Sciatic nerve (tissue), 2 donors: ENCODE measurements around the gene PM20D1. TPM values are rescaled to one million over a fixed set of nuclear protein-coding genes. Genes with fewer than 3 reads are reported as not detected.
"Not testable (repeated sequence)": the region's sequence is repeated elsewhere in the genome, so short reads cannot be mapped to it uniquely, and the experiment has no call there.

Experiments used
- ATAC-seq: fragments of 200-7000 bp; cut with Tn5 transposase; one replicate; pipeline ENCODE4 v1.9.1; 2020; ENCODE audit warnings: mild to moderate bottlenecking, moderate library complexity
- DNase-seq: peaks from one replicate; pipeline ENCODE4 v3.0.0-alpha.2; 2020; ENCODE audit warnings: low spot score
- intact Hi-C: fragments of 100-400 bp; cut with DNase I; formaldehyde crosslinking; loops from one replicate; pipeline ENCODE4 v1.14.2; 2022
- total RNA-seq: library from RNA; stranded (reverse); fragmentation: NEBNext Ultra II Directional; extraction: Animal tissue kit (Norgen Biotek cat#: 25700); gene quantifications from one replicate; pipeline ENCODE4 v1.2.1, GENCODE V29; 2021
- donor health status: DM: no; HTN: no; CAD: no.
- donor health status: DM: no; HTN: no; CAD: no.

The PM20D1 gene, protein sequence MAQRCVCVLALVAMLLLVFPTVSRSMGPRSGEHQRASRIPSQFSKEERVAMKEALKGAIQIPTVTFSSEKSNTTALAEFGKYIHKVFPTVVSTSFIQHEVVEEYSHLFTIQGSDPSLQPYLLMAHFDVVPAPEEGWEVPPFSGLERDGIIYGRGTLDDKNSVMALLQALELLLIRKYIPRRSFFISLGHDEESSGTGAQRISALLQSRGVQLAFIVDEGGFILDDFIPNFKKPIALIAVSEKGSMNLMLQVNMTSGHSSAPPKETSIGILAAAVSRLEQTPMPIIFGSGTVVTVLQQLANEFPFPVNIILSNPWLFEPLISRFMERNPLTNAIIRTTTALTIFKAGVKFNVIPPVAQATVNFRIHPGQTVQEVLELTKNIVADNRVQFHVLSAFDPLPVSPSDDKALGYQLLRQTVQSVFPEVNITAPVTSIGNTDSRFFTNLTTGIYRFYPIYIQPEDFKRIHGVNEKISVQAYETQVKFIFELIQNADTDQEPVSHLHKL
- total RNA-seq = 3.9 TPM

DNA sequence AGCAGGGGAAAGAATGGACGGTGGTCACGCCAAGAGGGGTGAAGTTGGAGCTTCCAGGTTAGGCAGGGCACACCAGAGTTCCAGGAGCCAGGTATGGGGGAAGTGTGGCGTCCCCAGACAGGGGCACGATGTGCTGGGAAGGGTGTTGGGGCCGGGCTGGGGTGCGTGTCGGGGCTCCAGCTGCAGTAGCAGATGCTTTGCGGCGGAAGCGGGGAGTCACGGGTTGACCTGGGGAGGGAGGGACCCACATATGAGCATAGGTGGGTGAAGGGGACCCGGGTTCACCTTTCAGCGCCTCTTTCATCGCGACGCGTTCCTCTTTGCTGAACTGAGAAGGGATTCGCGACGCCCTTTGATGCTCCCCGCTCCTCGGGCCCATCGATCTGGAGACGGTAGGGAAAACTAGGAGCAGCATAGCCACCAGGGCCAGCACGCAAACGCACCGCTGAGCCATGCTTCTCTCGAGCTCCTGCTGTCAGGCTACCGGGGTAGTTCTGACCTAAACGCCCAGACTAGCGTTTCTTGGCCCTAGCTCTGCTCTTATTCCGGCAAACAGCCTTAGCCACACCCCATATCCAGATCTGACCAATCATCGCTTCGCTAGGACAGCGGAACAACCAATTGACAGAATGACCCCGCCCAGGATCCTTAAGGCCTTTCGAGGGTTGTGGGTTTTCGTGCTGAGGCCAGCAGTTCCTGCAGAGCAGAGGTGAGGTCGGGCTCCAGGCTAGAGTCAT lies at the start of gene PM20D1:
Gene PM20D1 (minus strand): TSS at position 514 of the 737 bp plus-strand sequence. CDS start 60 bp downstream, at position 454.
- intact Hi-C loops = no loop called here
- ATAC-seq (peak; percentile 99), DNase-seq (peak; percentile 91)

DNA sequence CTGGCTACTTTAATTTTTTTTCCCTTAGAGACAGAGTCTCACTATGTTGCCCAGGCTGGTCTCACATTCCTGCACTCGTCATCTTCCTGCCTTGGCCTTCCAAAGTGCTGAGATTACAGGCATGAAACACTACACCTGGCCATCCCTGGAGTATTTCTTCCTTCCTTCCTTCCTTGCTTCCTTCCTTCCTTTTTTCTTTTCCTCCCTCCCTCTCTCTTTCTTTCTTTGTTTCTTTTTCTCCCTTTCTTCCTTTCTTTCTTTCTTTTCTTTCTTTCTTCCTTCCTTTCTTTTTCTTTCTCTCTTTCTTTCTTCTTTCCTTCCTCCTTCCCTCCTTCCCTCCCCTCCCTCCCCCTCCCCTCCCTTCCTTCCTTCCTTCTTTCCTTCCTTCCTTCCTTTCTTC lies 46.4 kb upstream of the PM20D1 start:
- DNase-seq = no peak
- intact Hi-C loops = no loop called here
- no peak for ATAC-seq

DNA sequence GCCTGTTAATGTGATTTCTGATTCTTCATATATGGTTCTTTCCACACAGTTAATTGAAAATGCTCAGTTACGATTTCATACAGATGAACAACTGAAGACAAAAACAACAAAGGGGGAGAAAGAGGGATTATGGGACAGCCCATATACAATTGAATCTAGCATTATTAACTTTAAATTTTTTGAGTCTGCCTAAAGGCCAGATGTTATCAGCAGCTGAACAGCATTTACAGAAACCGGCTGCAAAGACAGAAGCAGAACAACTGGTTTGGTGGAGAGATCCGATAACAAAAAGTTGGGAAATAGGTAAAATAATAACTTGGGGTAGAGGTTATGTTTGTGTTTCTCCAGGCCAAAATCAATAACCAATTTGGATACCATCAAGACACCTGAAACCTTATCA lies 44.2 kb upstream of the PM20D1 start:
- ATAC-seq, intact Hi-C loops, DNase-seq: not testable (repeated sequence)

DNA sequence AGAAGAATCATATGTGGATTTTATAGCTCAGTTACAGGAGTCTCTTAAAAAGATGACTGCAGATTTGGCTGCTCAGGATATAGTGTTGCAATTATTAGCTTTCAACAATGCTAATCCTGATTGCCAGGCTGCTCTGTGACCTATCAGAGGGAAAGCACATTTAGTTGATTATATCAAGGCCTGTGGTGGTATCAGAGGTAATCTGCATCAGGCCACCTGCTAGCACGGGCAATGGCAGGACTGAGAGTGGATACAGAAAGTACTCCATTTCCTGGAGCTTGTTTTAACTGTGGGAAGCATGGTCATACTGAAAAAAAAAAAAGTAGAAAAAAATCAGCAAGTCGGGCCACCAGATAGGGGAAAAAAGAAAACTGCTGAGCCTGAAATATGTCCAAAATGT lies 42.2 kb upstream of the PM20D1 start:
- ATAC-seq, intact Hi-C loops, DNase-seq: not testable (repeated sequence)

DNA sequence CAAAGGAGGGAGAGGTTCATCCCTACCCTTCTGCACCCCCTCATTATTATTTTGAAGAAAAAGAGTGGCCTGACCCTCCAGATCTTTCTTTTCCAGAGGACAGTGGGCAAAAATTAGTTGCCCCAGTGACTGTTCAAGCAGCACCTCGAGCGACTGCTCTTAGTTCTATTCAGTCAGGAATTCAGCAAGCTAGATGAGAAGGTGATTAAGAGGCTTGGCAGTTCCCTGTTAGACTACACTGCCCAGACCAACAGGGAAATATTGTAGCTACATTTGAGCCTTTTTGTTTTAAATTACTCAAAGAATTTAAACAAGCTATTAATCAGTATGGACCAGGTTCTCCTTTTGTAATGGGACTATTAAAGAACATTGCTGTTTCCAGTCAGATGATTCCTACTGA lies 41.5 kb upstream of the PM20D1 start:
- DNase-seq, ATAC-seq, intact Hi-C loops: not testable (repeated sequence)

DNA sequence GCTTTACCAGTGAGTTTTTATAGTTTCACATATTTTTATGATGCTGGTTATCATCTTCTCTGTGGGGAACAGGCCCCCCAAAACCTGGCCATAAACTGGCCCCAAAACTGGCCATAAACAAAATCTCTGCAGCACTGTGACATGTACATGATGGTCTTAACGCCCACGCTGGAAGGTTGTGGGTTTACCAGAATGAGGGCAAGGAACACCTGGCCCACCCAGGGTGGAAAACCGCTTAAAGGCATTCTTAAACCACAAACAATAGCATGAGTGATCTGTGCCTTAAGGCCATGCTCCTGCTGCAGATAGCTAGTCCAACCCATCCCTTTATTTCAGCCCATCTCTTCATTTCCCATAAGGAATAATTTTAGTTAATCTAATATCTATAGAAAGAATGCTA lies 40.7 kb upstream of the PM20D1 start:
- DNase-seq, ATAC-seq, intact Hi-C loops: not testable (repeated sequence)

DNA sequence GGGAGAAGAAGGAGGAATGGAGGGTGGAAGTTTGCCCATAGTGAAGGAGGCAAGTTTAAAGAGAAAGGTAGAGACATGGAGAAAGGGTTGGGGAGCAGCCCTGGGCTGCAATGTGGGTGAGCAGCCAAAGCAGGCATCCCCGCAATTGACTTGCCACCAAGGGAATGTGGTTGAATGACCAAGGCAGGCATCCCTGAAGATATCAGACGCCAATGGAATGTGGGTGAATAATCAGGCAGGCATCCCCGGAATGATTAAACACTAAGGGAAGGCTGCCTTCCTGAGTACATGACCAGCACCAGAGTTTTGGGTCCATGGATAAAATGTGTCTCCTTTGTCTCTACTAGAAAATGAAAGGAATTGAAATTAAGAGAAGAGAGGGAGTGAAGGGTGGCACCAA lies 39.8 kb upstream of the PM20D1 start:
- ATAC-seq, intact Hi-C loops, DNase-seq: not testable (repeated sequence)

DNA sequence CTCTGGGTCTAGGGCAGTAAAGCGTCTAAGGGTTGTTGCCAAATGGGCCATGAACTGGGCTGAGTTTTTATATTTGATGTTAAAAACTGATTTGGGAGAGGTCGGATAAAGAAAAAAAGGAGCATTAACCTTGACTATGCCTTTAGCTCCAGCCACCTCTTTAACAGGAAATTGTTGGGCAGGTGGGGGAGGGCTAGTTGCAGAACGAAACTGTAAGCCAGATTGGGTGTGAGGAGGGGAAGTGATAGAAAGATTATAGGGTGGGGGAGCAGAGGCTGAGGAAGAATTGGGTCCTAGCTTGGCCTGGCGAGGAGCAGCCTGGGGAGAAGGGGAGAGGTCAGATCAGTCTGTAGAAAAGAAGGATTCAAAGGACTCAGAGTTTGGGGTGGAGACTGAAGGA lies 39.1 kb upstream of the PM20D1 start:
- DNase-seq, intact Hi-C loops, ATAC-seq: not testable (repeated sequence)

DNA sequence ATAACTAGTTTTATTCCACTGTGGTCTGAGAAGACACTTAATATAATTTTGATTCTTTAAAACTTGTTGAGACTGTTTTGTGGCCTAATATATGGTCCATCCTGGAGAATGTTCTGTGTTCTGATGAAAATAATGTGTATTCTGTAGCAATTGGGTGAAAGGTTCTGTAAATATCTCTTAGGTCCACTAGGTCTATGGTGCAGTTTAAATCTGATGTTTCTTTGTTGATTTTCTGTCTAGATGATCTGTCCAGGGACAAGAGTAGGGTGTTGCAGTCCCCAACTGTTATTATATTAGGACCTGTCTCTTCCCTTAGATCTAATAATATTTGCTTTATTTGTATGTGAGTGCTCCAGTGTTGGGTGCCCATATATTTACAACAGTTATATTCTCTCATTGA lies 33.9 kb upstream of the PM20D1 start:
- no peak for DNase-seq
- intact Hi-C loops = no loop called here
- no peak for ATAC-seq

DNA sequence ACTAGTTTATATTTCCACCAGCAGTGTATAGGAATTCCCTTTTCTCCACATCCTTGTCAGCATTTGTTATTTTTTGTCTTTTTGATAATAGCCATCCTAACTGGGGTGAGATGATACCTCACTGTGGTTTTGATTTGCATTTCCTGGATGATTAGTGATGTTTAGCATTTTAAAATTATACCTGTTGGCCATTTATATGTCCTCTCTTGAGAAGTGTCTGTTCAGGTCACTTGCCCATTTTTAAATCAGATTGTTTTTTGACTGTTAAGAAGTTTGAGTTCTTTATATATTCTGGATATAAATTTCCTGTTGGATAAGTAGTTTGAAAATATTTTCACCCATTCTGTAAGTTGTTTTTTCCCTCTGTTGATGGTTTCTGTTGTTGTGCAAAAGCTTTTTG lies 31.0 kb upstream of the PM20D1 start:
- no peak for DNase-seq
- no peak for ATAC-seq
- intact Hi-C loops = no loop called here

DNA sequence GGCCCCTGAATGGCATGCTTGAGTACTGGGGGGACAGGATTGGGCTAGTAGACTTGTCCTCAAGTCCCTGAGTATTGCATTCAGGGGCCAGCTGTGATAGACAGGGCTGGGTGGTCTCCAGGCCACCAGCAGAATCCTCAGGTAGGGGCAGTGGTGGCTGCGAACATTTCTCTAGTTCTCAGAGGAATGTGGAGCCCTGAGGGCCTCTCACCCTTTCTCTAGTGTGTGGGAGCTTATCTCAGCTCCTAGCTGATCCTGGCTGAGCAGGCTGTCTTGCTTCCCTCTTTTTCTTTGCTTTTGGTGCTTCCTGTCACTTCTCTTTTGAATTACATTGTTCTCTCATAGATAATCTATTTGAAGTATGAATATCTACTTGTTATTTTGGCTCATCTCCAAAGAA lies 30.0 kb upstream of the PM20D1 start:
- DNase-seq (no peak), ATAC-seq (no peak)
- intact Hi-C loops = no loop called here

DNA sequence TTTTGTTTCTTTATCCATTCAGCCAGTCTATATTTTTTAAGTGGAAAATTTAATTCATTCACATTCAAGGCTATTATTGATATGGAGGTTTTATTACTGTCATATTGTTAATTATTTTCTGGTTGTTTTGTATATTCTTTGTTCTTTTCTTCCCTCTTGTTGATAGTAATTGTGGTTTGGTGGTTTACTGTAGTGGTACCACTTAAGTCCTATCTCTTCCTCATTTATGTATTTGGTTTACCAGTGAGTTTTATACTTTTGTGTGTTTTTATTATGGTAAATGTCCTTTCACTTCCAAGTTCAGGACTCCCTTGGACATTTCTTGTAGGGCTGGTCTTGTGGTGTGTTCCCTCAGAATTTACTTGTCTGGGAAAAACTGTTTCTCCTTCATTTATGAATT lies 28.1 kb upstream of the PM20D1 start:
- no peak for ATAC-seq
- intact Hi-C loops = no loop called here
- DNase-seq = no peak

DNA sequence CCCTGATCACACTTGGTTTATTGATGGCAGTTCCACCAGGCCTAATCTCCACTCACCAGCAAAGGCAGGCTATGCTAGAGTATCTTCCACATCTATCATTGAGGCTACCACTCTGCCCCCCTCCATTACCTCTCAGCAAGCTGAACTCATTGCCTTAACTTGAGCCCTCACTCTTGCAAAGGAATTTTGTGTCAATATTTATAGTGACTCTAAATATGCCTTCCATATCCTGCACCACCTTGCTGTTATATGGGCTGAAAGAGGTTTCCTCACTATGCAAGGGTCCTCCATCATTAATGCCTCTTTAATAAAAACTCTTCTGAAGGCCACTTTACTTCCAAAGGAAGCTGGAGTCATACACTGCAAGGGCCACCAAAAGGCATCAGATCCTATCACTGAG lies 23.2 kb upstream of the PM20D1 start:
- intact Hi-C loops, ATAC-seq, DNase-seq: not testable (repeated sequence)

DNA sequence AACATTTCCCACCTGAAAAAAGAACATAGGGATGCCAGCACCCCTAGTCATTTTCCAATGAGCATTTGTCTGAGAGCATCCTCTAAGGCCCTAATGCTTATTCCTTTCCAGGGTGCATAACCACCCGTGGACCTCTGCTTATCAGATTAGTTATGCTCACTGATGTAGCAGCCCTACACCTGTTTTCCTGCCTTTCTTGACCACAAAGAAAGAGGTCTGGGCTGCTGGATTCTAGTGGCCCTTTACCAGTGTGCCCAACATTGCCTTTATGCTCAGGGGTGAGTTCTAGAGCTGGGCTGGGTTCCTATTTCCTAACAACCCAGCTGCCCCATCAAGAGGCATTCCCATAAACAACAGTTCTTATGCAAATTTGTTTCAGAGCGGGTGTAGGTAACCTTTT lies 20.3 kb upstream of the PM20D1 start:
- no peak for ATAC-seq
- intact Hi-C loops = no loop called here

DNA sequence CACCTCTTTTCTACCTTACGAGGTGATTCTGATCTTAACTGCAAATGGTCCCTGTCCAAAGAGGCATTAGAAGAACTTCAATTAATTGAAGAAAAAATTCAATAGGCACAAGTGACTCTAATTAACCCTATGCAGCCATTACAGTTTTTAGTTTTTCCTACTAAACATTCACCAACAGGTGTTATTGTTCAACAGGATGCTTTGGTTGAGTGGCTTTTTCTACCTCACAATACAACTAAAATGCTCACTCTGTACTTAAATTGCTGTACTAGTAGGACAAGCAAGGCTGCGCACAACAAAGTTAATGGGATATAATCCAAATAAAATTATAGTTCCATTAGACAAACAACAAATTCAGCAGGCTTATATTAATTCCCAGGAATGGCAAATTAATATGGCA lies 11.6 kb upstream of the PM20D1 start:
- ATAC-seq = no peak
- intact Hi-C loops = no loop called here
- DNase-seq = no peak

More for the DNA sequence above, 20.3 kb upstream of the PM20D1 start:
- DNase-seq = no peak

DNA sequence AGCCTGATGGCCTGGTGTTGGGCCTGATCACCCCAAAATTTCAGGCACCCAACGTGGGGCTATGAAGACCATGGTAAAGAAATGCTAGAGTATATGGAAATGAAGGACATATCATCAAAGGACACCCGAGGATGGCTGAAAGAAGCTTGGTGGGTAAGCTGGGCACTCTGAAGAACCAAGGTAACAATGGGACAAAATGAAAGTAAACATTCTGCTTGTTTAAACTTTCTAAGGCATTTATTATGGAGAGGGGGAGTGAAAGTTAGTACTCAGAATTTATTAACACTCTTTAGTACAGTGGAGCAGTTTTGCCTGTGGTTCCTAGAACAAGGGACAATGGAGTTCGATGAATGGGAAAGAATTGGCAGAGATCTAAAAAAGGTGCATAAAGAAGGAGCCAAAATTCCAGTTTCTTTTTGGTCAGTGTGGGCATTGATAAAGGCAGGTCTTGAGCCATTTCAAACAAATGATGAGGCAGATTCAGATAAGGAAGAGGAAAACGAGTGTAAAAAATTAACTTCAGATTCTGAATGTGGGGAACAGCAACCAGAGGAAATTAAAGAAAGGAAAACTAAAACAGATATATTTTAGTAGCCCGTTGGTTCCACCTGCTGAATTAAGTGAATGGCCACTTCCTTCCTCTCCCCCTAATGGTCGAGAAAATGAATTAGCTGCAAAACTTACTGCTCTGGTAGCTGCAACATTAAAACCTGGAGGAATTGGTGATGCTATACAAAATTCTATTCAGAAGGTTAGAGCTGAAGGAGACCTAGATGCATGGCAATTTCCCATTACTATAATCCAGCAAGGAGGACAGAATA lies 8.4 kb upstream of the PM20D1 start:
- ATAC-seq (no peak), DNase-seq (no peak)
- intact Hi-C loops = no loop called here

DNA sequence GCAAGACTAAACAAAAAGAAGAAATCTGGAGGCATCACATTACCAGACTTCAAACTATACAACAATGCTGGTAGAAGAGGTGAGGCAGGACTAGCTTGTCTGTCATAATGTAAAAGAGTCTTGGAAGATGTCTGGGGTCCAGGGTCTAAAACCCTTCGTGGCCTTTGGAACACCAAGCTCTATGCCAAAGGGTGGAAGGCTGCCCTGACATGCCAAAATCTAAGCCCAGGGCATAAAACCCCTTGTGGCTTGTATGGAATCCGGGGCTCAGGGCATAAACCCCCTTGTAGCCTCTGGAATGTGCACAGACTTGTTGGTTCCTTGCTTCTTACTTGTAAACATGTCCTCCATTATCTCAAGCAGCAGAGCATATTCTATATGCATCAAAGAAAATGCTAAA lies 7.6 kb upstream of the PM20D1 start:
- ATAC-seq, DNase-seq, intact Hi-C loops: not testable (repeated sequence)

DNA sequence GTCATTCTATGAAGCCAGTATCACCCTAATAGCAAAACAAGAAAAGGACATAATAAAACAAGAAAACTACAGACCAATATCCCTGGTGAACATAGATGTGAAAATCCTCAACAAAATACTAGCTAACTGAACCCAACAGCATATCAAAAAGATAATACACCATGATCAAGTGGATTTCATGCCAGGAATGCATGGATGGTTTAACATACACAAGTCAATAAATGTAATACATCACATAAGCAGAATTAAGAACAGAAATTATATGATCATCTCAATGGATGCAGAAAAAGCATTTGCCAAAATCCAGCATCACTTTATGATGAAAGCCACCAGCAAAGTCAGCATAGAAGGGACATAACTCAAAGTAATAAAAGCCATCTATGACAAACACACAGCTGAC lies 6.5 kb upstream of the PM20D1 start:
- DNase-seq (no peak), ATAC-seq (no peak)
- intact Hi-C loops = no loop called here

DNA sequence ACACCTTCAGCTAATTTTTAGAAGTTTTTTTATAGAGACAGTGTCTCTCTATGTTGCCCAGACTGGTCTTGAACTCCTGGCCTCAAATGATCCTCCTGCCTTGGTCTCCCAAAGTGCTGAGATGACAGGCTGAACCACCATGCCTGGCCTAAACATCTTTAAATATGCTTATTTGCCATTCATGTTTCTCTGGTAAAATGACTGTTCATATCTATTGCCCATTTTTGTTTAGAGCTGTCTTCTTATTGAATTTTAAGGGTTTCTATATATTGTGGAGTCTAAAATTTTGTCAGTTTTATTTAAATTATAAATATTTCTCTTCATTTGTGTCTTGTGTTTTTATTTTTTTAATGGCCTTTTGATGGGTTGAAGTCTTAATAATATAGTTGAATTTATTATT lies 3.0 kb upstream of the PM20D1 start:
- ATAC-seq = no peak

More for the DNA sequence above, 3.0 kb upstream of the PM20D1 start:
- intact Hi-C loops = no loop called here
- DNase-seq = no peak
